KMS-11 (cell line): ENCODE measurements around the gene ZKSCAN5.

Source experiments
- H2AFZ ChIP-seq: fragments of 200-600 bp; sonication (generic); 2 replicates; pipeline ENCODE4 v1.6.1; 2016; ENCODE audit warnings: antibody characterized with exemption, mixed run types, low read depth
- H3K27ac ChIP-seq: fragments of 200-600 bp; sonication (generic); 2 replicates; pipeline ENCODE4 v1.6.1; 2016; ENCODE audit warnings: mild to moderate bottlenecking, mixed run types
- H3K27me3 ChIP-seq: fragments of 200-600 bp; sonication (generic); 2 replicates; pipeline ENCODE4 v1.6.1; 2017; ENCODE audit warnings: mild to moderate bottlenecking, low read depth, mixed run types, moderate library complexity; ENCODE audit not compliant: insufficient read depth
- H3K36me3 ChIP-seq: fragments of 200-600 bp; sonication (generic); 2 replicates; pipeline ENCODE4 v1.6.1; 2017; ENCODE audit warnings: mild to moderate bottlenecking, mixed run types; ENCODE audit not compliant: insufficient read depth
- H3K4me1 ChIP-seq: fragments of 200-600 bp; sonication (generic); 2 replicates; pipeline ENCODE4 v1.6.1; 2016; ENCODE audit warnings: mild to moderate bottlenecking, low read depth, mixed run types; ENCODE audit not compliant: poor library complexity, severe bottlenecking
- H3K4me2 ChIP-seq: fragments of 200-600 bp; sonication (generic); 2 replicates; pipeline ENCODE4 v1.7.0; 2016; ENCODE audit warnings: mild to moderate bottlenecking, mixed run types
- H3K4me3 ChIP-seq: fragments of 200-600 bp; sonication (generic); IDR thresholded peaks from 2 replicates; pipeline ENCODE4 v1.6.1; 2017; ENCODE audit warnings: low read depth, low read length, mixed read lengths; ENCODE audit not compliant: insufficient read depth
- H3K79me2 ChIP-seq: fragments of 200-600 bp; sonication (generic); 2 replicates; pipeline ENCODE4 v1.6.1; 2016; ENCODE audit warnings: low read depth, mixed run types; ENCODE audit not compliant: insufficient read depth
- H3K9ac ChIP-seq: fragments of 200-600 bp; sonication (generic); 2 replicates; pipeline ENCODE4 v1.6.1; 2016; ENCODE audit warnings: mild to moderate bottlenecking, mixed run types
- H4K20me1 ChIP-seq: fragments of 200-600 bp; sonication (generic); 2 replicates; pipeline ENCODE4 v1.6.1; 2016; ENCODE audit warnings: mild to moderate bottlenecking, mixed run types; ENCODE audit not compliant: insufficient read depth
- CTCF ChIP-seq: fragments of 200-600 bp; sonication (generic); conservative IDR thresholded peaks from 2 replicates; pipeline ENCODE4 v1.6.1; 2017; ENCODE audit warnings: low read depth, mild to moderate bottlenecking, antibody characterized with exemption, low read length, moderate library complexity, mixed read lengths

ZKSCAN5 gene

GRCh38 chr7:99465421-99465768 lies 39.1 kb upstream of the ZKSCAN5 start:
- H2AFZ ChIP-seq: peak overlapping the region; percentile 76

GRCh38 chr7:99468336-99468918 lies 36.0 kb upstream of the ZKSCAN5 start:
- TF ChIP-seq CTCF: no peak
- peaks cover 33% of the 10 kb centered on the region for H3K79me2 ChIP-seq
- no peaks in the 10 kb centered on the region for H4K20me1 ChIP-seq
- no peak overlapping the region for H2AFZ ChIP-seq
- H3K27me3 ChIP-seq: no peaks in the 10 kb centered on the region
- no peak overlapping the region for H3K4me2 ChIP-seq
- H3K27ac ChIP-seq: no peak overlapping the region
- H3K4me1 ChIP-seq: peaks cover 14% of the 10 kb centered on the region
- H3K9ac ChIP-seq: no peak overlapping the region
- no peaks in the 10 kb centered on the region; the same call in 1 of the 2 replicates for H3K36me3 ChIP-seq
- no peak overlapping the region for H3K4me3 ChIP-seq

More at GRCh38 chr7:99465421-99465768, 39.1 kb upstream of the ZKSCAN5 start:
- no peak overlapping the region for H3K4me3 ChIP-seq
- H3K27ac ChIP-seq: peak overlapping the region; percentile 57
- peak overlapping the region; percentile 98 for H3K4me2 ChIP-seq
- peak overlapping the region; percentile 85 for H3K9ac ChIP-seq
- peaks cover 57% of the 10 kb centered on the region for H3K79me2 ChIP-seq
- no peaks in the 10 kb centered on the region for H3K27me3 ChIP-seq
- H4K20me1 ChIP-seq: peaks cover 7% of the 10 kb centered on the region; the same call in 1 of the 2 replicates
- H3K36me3 ChIP-seq: no peaks in the 10 kb centered on the region; the same call in 1 of the 2 replicates
- peaks cover 14% of the 10 kb centered on the region for H3K4me1 ChIP-seq
- no peak for TF ChIP-seq CTCF

- Histone ChIP-seq H3K4me1 (peaks cover 16% of the 10 kb centered on the region), H4K20me1 (no peaks in the 10 kb centered on the region), H3K27ac (no peak overlapping the region), H3K79me2 (peaks cover 33% of the 10 kb centered on the region), H3K9ac (no peak overlapping the region), H3K36me3 (no peaks in the 10 kb centered on the region; the same call in 1 of the 2 replicates), H3K4me2 (no peak overlapping the region), H3K4me3 (no peak overlapping the region), H2AFZ (no peak overlapping the region), H3K27me3 (no peaks in the 10 kb centered on the region)
- TF ChIP-seq CTCF: no peak
These were observed 34.9 kb upstream of the ZKSCAN5 start for GRCh38 chr7:99469381-99470065.

- Histone ChIP-seq H4K20me1 (no peaks in the 10 kb centered on the region), H3K79me2 (peaks cover 42% of the 10 kb centered on the region; the same call in 1 of the 2 replicates), H3K4me1 (peaks cover 11% of the 10 kb centered on the region), H3K9ac (peak within 1 kb of the TSS; percentile 63; the same call in 1 of the 2 replicates), H3K27me3 (no peaks in the 10 kb centered on the region), H3K27ac (peak within 1 kb of the TSS; percentile 70), H3K4me3 (no peak within 1 kb of the TSS), H3K36me3 (no peaks in the 10 kb centered on the region; the same call in 1 of the 2 replicates), H2AFZ (peak within 1 kb of the TSS; percentile 83), H3K4me2 (peak within 1 kb of the TSS; percentile 58)
- 0 out of 2 replicates have a peak, but pooled peaks have one; percentile 14 for TF ChIP-seq CTCF
These were observed 31.7 kb upstream of the ZKSCAN5 start, which contains the start of gene ZNF789 for GRCh38 chr7:99472561-99473314. ZNF789 (plus strand) TSS chr7:99472890; CDS start chr7:99476457, 3,567 bp downstream.
